Measurements from ENCODE around the gene CTCF.

Gene CTCF

GRCh38 chr16:67551091-67551490 lies 11.2 kb upstream of the CTCF start:
- no peak for TF ChIP-seq CTCF (IDR thresholded peaks at IDR 0.05; ENCODE audit: low read depth, low read length)
- H3K4me3 ChIP-seq (ENCODE audit: low read depth, low read length), result no peak overlapping the region

- H3K4me3 ChIP-seq (ENCODE audit: low read depth, low read length), result no peak overlapping the region
- TF ChIP-seq CTCF (IDR thresholded peaks at IDR 0.05; ENCODE audit: low read depth, low read length), result no peak
These were observed 10.4 kb upstream of the CTCF start for GRCh38 chr16:67551972-67552371.

GRCh38 chr16:67552476-67552875 lies 9.8 kb upstream of the CTCF start:
- no peak for TF ChIP-seq CTCF (IDR thresholded peaks at IDR 0.05; ENCODE audit: low read depth, low read length)
- no peak overlapping the region for H3K4me3 ChIP-seq (ENCODE audit: low read depth, low read length)

GRCh38 chr16:67555795-67556212 lies 6.5 kb upstream of the CTCF start:
- TF ChIP-seq CTCF (IDR thresholded peaks at IDR 0.05; ENCODE audit: low read depth, low read length), result no peak
- H3K4me3 ChIP-seq (ENCODE audit: low read depth, low read length), result no peak overlapping the region

GRCh38 chr16:67558859-67559258 lies 3.5 kb upstream of the CTCF start:
- no peak overlapping the region for H3K4me3 ChIP-seq (ENCODE audit: low read depth, low read length)
- TF ChIP-seq CTCF (IDR thresholded peaks at IDR 0.05; ENCODE audit: low read depth, low read length), result no peak

- H3K4me3 ChIP-seq (ENCODE audit: low read depth, low read length), result peak overlapping the region; percentile 72; the same call in 1 of the 2 replicates
- no peak for TF ChIP-seq CTCF (IDR thresholded peaks at IDR 0.05; ENCODE audit: low read depth, low read length)
These were observed 1.4 kb upstream of the CTCF start for GRCh38 chr16:67560827-67561342.

- no peak for TF ChIP-seq CTCF (IDR thresholded peaks at IDR 0.05; ENCODE audit: low read depth, low read length)
- H3K4me3 ChIP-seq (ENCODE audit: low read depth, low read length), result peak overlapping the region; percentile 72
These were observed 864 bp upstream of the CTCF start for GRCh38 chr16:67561501-67561823.

All from WI38 (cell line).